ENCODE data around the gene CADM2.

Gene CADM2

GRCh38 chr3:85258819-85259218, 300.0 kb downstream of the CADM2 start:
- Histone ChIP-seq H2AFZ (ENCODE audit: low read depth, low read length) (no peak overlapping the region), H3K36me3 (ENCODE audit: insufficient read depth, low read length) (no peaks in the 10 kb centered on the region), H3K4me3 (ENCODE audit: low read length) (no peak overlapping the region), H3K4me1 (ENCODE audit: insufficient read depth, low read length) (peaks cover 9% of the 10 kb centered on the region), H3K9me3 (ENCODE audit: low read length) (no peaks in the 10 kb centered on the region), H3K27me3 (ENCODE audit: insufficient read depth, low read length) (no peaks in the 10 kb centered on the region)

GRCh38 chr3:85259748-85260147, 301.0 kb downstream of the CADM2 start:
- H3K36me3 ChIP-seq (ENCODE audit: insufficient read depth, low read length): no peaks in the 10 kb centered on the region
- no peaks in the 10 kb centered on the region for H3K27me3 ChIP-seq (ENCODE audit: insufficient read depth, low read length)
- no peak overlapping the region for H2AFZ ChIP-seq (ENCODE audit: low read depth, low read length)
- H3K4me1 ChIP-seq (ENCODE audit: insufficient read depth, low read length): peaks cover 9% of the 10 kb centered on the region
- H3K4me3 ChIP-seq (ENCODE audit: low read length): no peak overlapping the region
- no peaks in the 10 kb centered on the region for H3K9me3 ChIP-seq (ENCODE audit: low read length)

GRCh38 chr3:85264381-85264780, 305.6 kb downstream of the CADM2 start:
- no peak overlapping the region for H3K4me3 ChIP-seq (ENCODE audit: low read length)
- H2AFZ ChIP-seq (ENCODE audit: low read depth, low read length): no peak overlapping the region
- no peaks in the 10 kb centered on the region for H3K27me3 ChIP-seq (ENCODE audit: insufficient read depth, low read length)
- H3K9me3 ChIP-seq (ENCODE audit: low read length): no peaks in the 10 kb centered on the region
- peaks cover 4% of the 10 kb centered on the region for H3K4me1 ChIP-seq (ENCODE audit: insufficient read depth, low read length)
- H3K36me3 ChIP-seq (ENCODE audit: insufficient read depth, low read length): no peaks in the 10 kb centered on the region

GRCh38 chr3:85270488-85270887, 311.7 kb downstream of the CADM2 start:
- Histone ChIP-seq H3K9me3 (ENCODE audit: low read length) (no peaks in the 10 kb centered on the region), H2AFZ (ENCODE audit: low read depth, low read length) (no peak overlapping the region)

GRCh38 chr3:85271911-85272310, 313.1 kb downstream of the CADM2 start:
- Histone ChIP-seq H3K4me3 (ENCODE audit: low read length) (no peak overlapping the region), H3K27me3 (ENCODE audit: insufficient read depth, low read length) (no peaks in the 10 kb centered on the region), H2AFZ (ENCODE audit: low read depth, low read length) (no peak overlapping the region), H3K9me3 (ENCODE audit: low read length) (no peaks in the 10 kb centered on the region), H3K4me1 (ENCODE audit: insufficient read depth, low read length) (no peaks in the 10 kb centered on the region), H3K36me3 (ENCODE audit: insufficient read depth, low read length) (no peaks in the 10 kb centered on the region)

More at GRCh38 chr3:85270488-85270887, 311.7 kb downstream of the CADM2 start:
- Histone ChIP-seq H3K36me3 (ENCODE audit: insufficient read depth, low read length) (no peaks in the 10 kb centered on the region), H3K27me3 (ENCODE audit: insufficient read depth, low read length) (no peaks in the 10 kb centered on the region), H3K4me3 (ENCODE audit: low read length) (no peak overlapping the region), H3K4me1 (ENCODE audit: insufficient read depth, low read length) (no peaks in the 10 kb centered on the region)

- H3K9me3 ChIP-seq (ENCODE audit: low read length): no peaks in the 10 kb centered on the region
- no peak overlapping the region for H3K4me3 ChIP-seq (ENCODE audit: low read length)
- no peak overlapping the region for H2AFZ ChIP-seq (ENCODE audit: low read depth, low read length)
- no peaks in the 10 kb centered on the region for H3K36me3 ChIP-seq (ENCODE audit: insufficient read depth, low read length)
- H3K4me1 ChIP-seq (ENCODE audit: insufficient read depth, low read length): no peaks in the 10 kb centered on the region
- H3K27me3 ChIP-seq (ENCODE audit: insufficient read depth, low read length): no peaks in the 10 kb centered on the region
These were observed 329.5 kb downstream of the CADM2 start for GRCh38 chr3:85288257-85288656.

GRCh38 chr3:85297291-85297690, 338.5 kb downstream of the CADM2 start:
- H3K4me1 ChIP-seq (ENCODE audit: insufficient read depth, low read length): no peaks in the 10 kb centered on the region
- H3K27me3 ChIP-seq (ENCODE audit: insufficient read depth, low read length): no peaks in the 10 kb centered on the region
- H3K4me3 ChIP-seq (ENCODE audit: low read length): no peak overlapping the region
- no peaks in the 10 kb centered on the region for H3K36me3 ChIP-seq (ENCODE audit: insufficient read depth, low read length)
- no peak overlapping the region for H2AFZ ChIP-seq (ENCODE audit: low read depth, low read length)
- no peaks in the 10 kb centered on the region for H3K9me3 ChIP-seq (ENCODE audit: low read length)

GRCh38 chr3:85298032-85298431, 339.2 kb downstream of the CADM2 start:
- no peaks in the 10 kb centered on the region for H3K9me3 ChIP-seq (ENCODE audit: low read length)
- H3K4me3 ChIP-seq (ENCODE audit: low read length): no peak overlapping the region
- H3K36me3 ChIP-seq (ENCODE audit: insufficient read depth, low read length): no peaks in the 10 kb centered on the region
- no peaks in the 10 kb centered on the region for H3K27me3 ChIP-seq (ENCODE audit: insufficient read depth, low read length)
- no peak overlapping the region for H2AFZ ChIP-seq (ENCODE audit: low read depth, low read length)
- H3K4me1 ChIP-seq (ENCODE audit: insufficient read depth, low read length): peaks cover 7% of the 10 kb centered on the region

- no peak overlapping the region for H3K4me3 ChIP-seq (ENCODE audit: low read length)
- no peaks in the 10 kb centered on the region for H3K36me3 ChIP-seq (ENCODE audit: insufficient read depth, low read length)
- peaks cover 10% of the 10 kb centered on the region for H3K4me1 ChIP-seq (ENCODE audit: insufficient read depth, low read length)
- no peaks in the 10 kb centered on the region for H3K9me3 ChIP-seq (ENCODE audit: low read length)
- H2AFZ ChIP-seq (ENCODE audit: low read depth, low read length): no peak overlapping the region
- H3K27me3 ChIP-seq (ENCODE audit: insufficient read depth, low read length): no peaks in the 10 kb centered on the region
These were observed 344.4 kb downstream of the CADM2 start for GRCh38 chr3:85303156-85303555.

- no peaks in the 10 kb centered on the region for H3K9me3 ChIP-seq (ENCODE audit: low read length)
- peaks cover 10% of the 10 kb centered on the region for H3K4me1 ChIP-seq (ENCODE audit: insufficient read depth, low read length)
- no peaks in the 10 kb centered on the region for H3K27me3 ChIP-seq (ENCODE audit: insufficient read depth, low read length)
- H3K36me3 ChIP-seq (ENCODE audit: insufficient read depth, low read length): no peaks in the 10 kb centered on the region
- no peak overlapping the region for H3K4me3 ChIP-seq (ENCODE audit: low read length)
- no peak overlapping the region for H2AFZ ChIP-seq (ENCODE audit: low read depth, low read length)
These were observed 345.7 kb downstream of the CADM2 start for GRCh38 chr3:85304360-85304964.

GRCh38 chr3:85312331-85312730, 353.5 kb downstream of the CADM2 start:
- Histone ChIP-seq H3K4me3 (ENCODE audit: low read length) (no peak overlapping the region), H3K27me3 (ENCODE audit: insufficient read depth, low read length) (no peaks in the 10 kb centered on the region), H3K4me1 (ENCODE audit: insufficient read depth, low read length) (no peaks in the 10 kb centered on the region), H2AFZ (ENCODE audit: low read depth, low read length) (no peak overlapping the region), H3K9me3 (ENCODE audit: low read length) (no peaks in the 10 kb centered on the region), H3K36me3 (ENCODE audit: insufficient read depth, low read length) (no peaks in the 10 kb centered on the region)

GRCh38 chr3:85313380-85313779, 354.6 kb downstream of the CADM2 start:
- no peaks in the 10 kb centered on the region for H3K4me1 ChIP-seq (ENCODE audit: insufficient read depth, low read length)
- no peak overlapping the region for H3K4me3 ChIP-seq (ENCODE audit: low read length)
- no peak overlapping the region for H2AFZ ChIP-seq (ENCODE audit: low read depth, low read length)
- no peaks in the 10 kb centered on the region for H3K9me3 ChIP-seq (ENCODE audit: low read length)
- H3K36me3 ChIP-seq (ENCODE audit: insufficient read depth, low read length): no peaks in the 10 kb centered on the region
- H3K27me3 ChIP-seq (ENCODE audit: insufficient read depth, low read length): no peaks in the 10 kb centered on the region

- no peak overlapping the region for H3K4me3 ChIP-seq (ENCODE audit: low read length)
These were observed 357.5 kb downstream of the CADM2 start for GRCh38 chr3:85316252-85316651.

GRCh38 chr3:85321892-85322291, 363.1 kb downstream of the CADM2 start:
- Histone ChIP-seq H3K9me3 (ENCODE audit: low read length) (no peaks in the 10 kb centered on the region), H3K4me3 (ENCODE audit: low read length) (no peak overlapping the region), H3K36me3 (ENCODE audit: insufficient read depth, low read length) (no peaks in the 10 kb centered on the region), H2AFZ (ENCODE audit: low read depth, low read length) (no peak overlapping the region), H3K27me3 (ENCODE audit: insufficient read depth, low read length) (no peaks in the 10 kb centered on the region), H3K4me1 (ENCODE audit: insufficient read depth, low read length) (no peaks in the 10 kb centered on the region)

More at GRCh38 chr3:85316252-85316651, 357.5 kb downstream of the CADM2 start:
- Histone ChIP-seq H3K27me3 (ENCODE audit: insufficient read depth, low read length) (no peaks in the 10 kb centered on the region), H3K4me1 (ENCODE audit: insufficient read depth, low read length) (no peaks in the 10 kb centered on the region), H3K36me3 (ENCODE audit: insufficient read depth, low read length) (no peaks in the 10 kb centered on the region), H3K9me3 (ENCODE audit: low read length) (no peaks in the 10 kb centered on the region), H2AFZ (ENCODE audit: low read depth, low read length) (no peak overlapping the region)
